HG02981 (cell line): ENCODE data around the gene SND1.

Experiments used
- ATAC-seq: cut with Tn5 transposase; IDR thresholded peaks from one replicate; pipeline ENCODE4 v1.9.1; 2021; ENCODE audit warnings: mild to moderate bottlenecking, moderate library complexity; ENCODE audit not compliant: unreplicated experiment

The SND1 gene

GRCh38 chr7:128055637-128056036 is 403.6 kb downstream of the SND1 start:
- ATAC-seq, result no peak

- no peak for ATAC-seq
Observed at GRCh38 chr7:128056901-128057300, 404.9 kb downstream of the SND1 start.

GRCh38 chr7:128057909-128058308 is 405.9 kb downstream of the SND1 start:
- no peak for ATAC-seq

DNA sequence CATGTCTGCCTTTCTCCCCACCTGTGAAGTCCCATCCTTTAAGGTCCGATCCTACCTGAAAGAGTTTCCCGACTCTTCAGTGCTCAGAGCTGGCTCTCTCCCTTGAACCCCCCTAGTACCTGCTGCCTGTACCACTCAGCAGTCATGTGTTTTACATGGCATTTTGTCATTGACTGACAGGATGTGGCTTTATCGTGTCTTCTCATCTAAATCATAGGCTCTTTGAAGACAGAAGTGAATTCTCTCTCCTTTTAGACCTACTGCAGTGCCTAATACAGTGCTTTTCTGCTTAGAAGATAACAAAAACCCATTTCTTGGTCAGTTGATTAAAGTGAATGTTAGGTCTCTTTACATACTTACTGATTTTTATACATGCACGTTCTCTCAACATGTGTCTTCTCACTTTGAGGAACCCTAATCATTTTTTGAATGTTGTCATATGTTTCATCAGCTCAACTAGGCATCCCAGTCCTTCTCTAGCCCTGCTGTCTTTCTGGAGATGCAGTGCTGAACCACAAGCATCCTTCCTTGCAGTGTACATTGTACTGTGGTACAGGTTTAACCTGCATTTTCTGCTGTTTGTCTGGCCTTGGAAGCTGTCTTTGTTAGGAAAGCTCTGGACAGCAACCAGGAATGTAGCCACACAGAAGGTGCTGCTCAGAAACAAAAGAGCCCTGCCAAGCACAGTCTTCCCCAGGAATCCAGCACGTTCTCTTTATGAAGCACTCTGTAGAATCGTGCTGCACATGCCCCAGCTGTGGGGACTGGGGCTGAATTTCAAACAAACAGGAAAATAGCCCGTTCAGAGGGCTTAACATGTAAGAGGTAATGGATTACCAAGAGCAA is 407.4 kb downstream of the SND1 start:
- ATAC-seq, result no peak

DNA sequence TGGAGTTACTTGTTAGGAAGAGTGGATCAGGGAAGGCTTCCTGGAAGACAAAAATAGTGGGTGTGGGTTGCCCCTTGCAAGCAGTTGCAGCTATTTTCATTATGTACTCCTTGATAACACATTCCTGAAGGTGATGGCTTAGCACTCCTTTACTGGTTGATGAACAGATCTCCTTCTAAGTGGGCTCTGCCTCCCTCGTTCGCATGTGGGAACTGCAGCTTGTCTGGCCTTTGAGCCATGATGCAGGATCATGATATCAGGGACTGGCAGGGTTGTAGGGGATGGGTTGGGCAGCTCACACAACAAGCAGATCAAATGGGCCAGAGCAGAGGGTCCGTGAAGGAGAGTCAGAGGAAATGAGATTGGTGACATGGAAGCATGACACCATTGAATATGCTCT is 408.0 kb downstream of the SND1 start:
- no peak for ATAC-seq

DNA sequence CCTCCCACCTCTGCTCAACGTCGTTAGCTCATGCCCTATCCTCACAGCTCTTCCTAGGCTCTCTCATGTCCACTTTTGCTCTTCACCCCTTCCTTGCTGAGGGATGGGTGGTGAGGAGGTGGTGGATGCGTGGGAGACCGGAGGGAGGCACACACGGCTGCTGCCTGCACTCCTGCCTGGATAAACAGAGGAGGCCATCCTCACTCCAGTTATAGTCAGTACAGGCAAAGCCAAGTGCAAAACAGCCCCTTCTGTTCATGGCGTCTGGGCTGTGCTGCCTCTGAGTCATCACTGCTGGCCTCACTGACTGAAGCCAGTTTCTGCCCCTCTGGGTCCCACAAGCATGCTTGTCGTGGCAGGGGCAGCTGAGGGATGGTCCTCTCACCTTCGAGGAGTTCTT is 411.1 kb downstream of the SND1 start:
- ATAC-seq, result no peak

DNA sequence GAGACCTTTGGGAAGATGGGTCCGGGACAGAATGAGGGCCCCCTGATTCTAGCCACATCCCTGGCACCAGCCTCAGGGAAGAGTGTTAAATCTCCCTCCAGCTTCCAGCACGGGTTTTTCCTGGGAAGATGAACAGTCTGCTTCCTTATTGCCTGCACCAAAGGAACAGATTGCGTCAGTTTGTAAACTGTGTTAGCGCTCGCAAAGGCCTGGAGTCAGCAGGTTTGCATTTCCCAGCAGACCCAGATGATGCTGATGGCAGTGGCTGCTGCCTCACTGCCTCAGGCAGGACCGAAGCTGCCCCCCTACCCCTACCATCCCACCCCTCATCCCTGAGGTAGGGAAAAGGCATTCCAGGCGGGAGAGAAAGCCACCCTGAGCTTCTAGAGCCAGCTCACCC is 413.9 kb downstream of the SND1 start:
- no peak for ATAC-seq

- no peak for ATAC-seq
Observed at GRCh38 chr7:128066395-128066794, 414.4 kb downstream of the SND1 start.

DNA sequence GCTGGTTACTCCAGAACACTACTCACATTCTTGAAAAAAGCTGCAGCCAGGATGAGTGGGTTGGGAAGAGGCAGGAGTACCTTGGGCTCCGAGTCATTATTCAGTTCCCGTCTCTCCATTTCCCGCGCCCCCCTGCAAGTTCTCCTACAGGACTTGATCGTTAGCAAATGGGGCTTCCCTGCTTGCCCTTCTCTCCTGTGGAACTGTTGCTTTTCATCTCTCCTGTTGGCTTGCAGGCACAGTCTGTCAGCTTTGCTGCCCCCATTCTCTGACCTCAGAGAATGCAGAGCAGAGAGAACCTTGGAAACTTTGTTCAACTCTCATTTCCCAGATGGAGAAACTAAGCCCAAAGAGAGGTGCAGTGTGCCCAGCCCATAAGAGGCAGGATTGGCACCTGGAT is 414.9 kb downstream of the SND1 start:
- ATAC-seq, result no peak

DNA sequence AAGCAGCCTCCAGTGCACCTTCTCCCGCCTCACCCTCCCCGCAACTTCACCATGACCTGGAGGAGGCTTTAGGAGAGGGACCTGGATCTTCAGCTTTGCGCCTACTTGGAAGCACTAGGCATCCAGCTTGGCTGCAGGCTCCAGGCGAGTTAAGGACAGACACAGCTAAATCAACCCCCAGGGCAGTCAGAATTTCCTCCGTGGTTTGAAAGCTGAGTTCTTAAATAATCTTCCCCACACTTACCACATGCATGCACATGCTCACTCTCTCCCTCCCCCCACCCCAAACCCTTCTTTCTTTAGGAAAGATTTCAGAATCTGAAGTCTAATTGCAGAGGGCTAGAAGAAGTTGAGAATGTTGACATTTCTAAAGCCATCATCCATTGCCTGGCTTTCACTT is 416.0 kb downstream of the SND1 start:
- no peak for ATAC-seq

DNA sequence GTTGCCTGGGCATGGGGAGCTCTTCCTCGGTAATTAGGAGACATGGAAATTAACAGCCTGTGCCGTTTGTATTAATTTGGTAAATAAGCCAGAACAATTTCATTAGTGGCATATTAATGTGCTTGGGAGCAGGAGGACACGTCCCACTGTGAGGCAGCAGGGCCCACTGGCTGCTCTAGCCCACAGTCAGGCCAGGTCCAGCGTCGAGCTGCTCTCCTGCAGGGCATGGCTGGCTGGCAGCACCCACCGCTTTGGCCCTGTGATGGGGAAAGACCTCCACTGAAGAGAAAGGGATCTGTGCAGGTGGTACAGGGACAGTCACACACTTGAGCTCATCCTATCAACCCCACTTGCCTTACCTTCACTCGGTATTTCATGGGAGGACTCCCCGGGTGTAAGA is 416.8 kb downstream of the SND1 start:
- no peak for ATAC-seq

DNA sequence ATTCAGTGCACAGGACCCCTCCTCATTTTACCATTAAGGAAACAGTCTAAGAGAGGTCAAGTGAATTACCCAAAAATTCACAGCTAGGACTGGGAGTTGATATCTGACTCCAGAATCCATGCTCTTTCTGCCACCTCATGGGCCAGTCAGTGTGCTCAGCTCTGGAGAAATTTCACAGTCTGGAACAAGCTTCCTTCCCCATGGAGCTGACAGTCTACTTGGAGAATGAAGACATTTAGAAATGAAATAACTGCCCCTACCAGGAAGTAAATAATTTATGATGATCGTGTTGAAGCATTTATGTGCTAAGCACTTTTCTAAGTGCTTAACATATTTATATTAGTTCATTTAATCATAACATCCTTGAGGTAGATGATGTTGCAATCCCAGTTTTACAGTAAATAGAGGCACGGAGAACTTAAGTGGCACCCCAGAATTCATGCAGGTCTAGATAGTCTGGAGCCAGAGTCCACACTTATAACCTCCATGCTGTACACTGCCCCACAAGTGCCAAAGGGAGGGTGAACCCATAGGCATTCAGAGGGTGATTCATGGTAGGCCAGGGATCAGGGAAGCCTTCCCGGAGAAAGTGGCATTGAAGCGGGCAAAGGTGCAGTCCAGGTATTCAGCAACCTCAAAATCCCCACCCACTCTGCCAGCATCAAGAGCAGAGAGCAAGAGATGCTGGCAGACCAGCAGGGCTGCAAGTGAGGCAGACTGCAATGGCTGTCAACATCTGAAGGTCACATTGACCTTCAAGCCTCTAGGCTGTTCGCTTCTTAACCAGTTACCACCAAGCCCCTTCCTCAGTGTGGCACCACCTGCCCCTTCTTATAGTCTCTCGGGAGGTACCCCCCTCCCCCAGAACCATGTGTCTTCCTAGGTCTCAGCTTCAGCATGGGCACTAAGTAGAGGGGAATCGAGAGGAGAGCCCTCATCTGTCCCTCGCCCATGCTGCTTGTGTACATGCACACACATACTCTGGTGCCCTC is 417.7 kb downstream of the SND1 start:
- no peak for ATAC-seq

DNA sequence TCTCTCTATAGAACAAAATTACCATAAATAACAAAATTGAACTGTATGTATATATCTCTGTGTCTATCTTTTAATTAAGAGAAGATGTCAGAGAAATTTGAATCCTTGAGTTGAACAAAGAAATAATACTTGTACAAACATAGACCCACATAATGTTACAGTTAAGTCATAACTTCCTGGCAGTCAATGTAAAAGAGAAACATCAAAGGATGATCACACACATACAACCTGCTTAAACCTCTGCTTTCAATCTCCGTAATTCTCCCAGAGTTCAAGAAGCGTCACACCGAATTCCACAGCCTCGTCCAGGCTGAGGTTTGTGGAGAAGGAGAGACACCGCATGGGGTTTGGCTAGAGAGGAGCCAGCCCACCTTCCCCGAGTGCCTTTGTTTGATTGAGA is 419.4 kb downstream of the SND1 start:
- ATAC-seq, result no peak

- ATAC-seq, result no peak
Observed at GRCh38 chr7:128071801-128072200, 419.8 kb downstream of the SND1 start.

- ATAC-seq, result no peak
Observed at GRCh38 chr7:128073671-128074310, 421.8 kb downstream of the SND1 start.

- ATAC-seq, result no peak
Observed at GRCh38 chr7:128074336-128074735, 422.3 kb downstream of the SND1 start.

- no peak for ATAC-seq
Observed at GRCh38 chr7:128074736-128075135, 422.7 kb downstream of the SND1 start.

GRCh38 chr7:128075242-128076095 is 423.5 kb downstream of the SND1 start:
- ATAC-seq, result no peak

DNA sequence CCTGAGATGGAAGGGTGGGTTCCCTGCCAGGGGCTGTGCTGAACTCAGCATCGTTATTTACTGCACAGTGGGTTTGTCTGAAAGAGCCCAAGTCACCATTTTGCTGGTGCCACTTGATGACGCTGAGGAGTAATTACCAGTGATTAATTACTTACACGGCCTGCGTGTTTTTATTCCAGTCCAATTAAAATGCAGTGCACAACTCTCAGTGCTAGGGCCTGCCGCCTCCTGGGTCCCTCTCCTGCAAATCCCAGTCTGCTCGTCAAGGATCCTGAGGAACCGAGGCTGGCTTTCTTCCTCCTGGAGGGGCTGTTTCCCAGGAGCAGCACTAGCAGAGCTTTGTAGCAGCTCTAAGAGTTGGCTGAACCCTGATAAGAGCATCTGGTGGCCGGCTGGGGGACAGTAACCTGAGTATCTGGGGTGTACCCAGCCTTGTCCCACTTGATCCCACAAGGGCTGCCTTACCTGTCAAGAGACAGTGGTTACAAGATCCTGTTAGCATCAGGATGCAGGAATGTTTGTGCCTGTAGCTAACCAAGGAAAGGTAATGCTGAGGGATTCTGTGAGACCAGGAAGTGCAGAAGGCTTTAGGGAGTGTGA is 424.3 kb downstream of the SND1 start:
- ATAC-seq, result no peak

GRCh38 chr7:128076796-128077271 is 424.8 kb downstream of the SND1 start:
- no peak for ATAC-seq
